Lower lobe of right lung (tissue), 2 donors: Measurements from ENCODE around the gene SLC4A4. TPM values are rescaled to one million over a fixed set of nuclear protein-coding genes. Genes with fewer than 3 reads are reported as not detected.

Experiments
- ATAC-seq, 2 donors: fragments of 200-7000 bp; cut with Tn5 transposase; one replicate each; pipeline ENCODE4 v1.9.1; 2020 to 2022; ENCODE audit warnings: mild to moderate bottlenecking in 2 of 2, moderate library complexity in 2 of 2
- DNase-seq: peaks from one replicate; pipeline ENCODE4 v3.0.0-alpha.2; 2020
- H3K27ac ChIP-seq: fragments of 200-600 bp; one replicate; pipeline ENCODE4 v1.8.0; 2022
- H3K27me3 ChIP-seq: fragments of 200-600 bp; one replicate; pipeline ENCODE4 v1.8.0; 2022; ENCODE audit warnings: low read depth
- H3K36me3 ChIP-seq: fragments of 200-600 bp; one replicate; pipeline ENCODE4 v1.8.0; 2022; ENCODE audit warnings: mild to moderate bottlenecking
- H3K4me1 ChIP-seq: fragments of 200-600 bp; one replicate; pipeline ENCODE4 v1.8.0; 2022
- H3K4me3 ChIP-seq: fragments of 200-600 bp; one replicate; pipeline ENCODE4 v1.8.0; 2022; ENCODE audit warnings: mild to moderate bottlenecking
- H3K9me3 ChIP-seq: fragments of 200-600 bp; one replicate; pipeline ENCODE4 v1.8.0; 2022
- CTCF ChIP-seq: fragments of 200-600 bp; IDR thresholded peaks from one replicate; pipeline ENCODE4 v1.8.0; 2022; ENCODE audit warnings: antibody characterized with exemption, mild to moderate bottlenecking
- intact Hi-C: fragments of 100-400 bp; cut with DNase I; formaldehyde crosslinking; loops from one replicate; pipeline ENCODE4 v1.11.0; 2022
- total RNA-seq: library from RNA; stranded (reverse); fragmentation: NEBNext Ultra II Directional; extraction: Animal tissue kit (Norgen Biotek cat#: 25700); gene quantifications from one replicate; pipeline ENCODE4 v1.2.1, GENCODE V29; 2021
- donor health status: DM: no; HTN: yes; CAD: no; lungs with severe emphysema.

The SLC4A4 gene
- total RNA-seq, 1 donor from 2014 or later: 18.8 TPM

- Histone ChIP-seq H3K36me3 (no peaks in the 10 kb centered on the region), H3K9me3 (no peaks in the 10 kb centered on the region), H3K27ac (no peak overlapping the region), H3K4me1 (no peaks in the 10 kb centered on the region), H3K27me3 (no peaks in the 10 kb centered on the region), H3K4me3 (no peak overlapping the region)
- DNase-seq (no peak), ATAC-seq (no peak)
- intact Hi-C loops: no loop called here
- no peak for TF ChIP-seq CTCF
Observed at GRCh38 chr4:71356924-71357663, 18.3 kb downstream of the SLC4A4 start.

GRCh38 chr4:71360844-71361243 is 22.0 kb downstream of the SLC4A4 start:
- Histone ChIP-seq H3K9me3 (no peaks in the 10 kb centered on the region), H3K4me3 (no peak overlapping the region), H3K4me1 (no peaks in the 10 kb centered on the region), H3K36me3 (no peaks in the 10 kb centered on the region), H3K27me3 (no peaks in the 10 kb centered on the region), H3K27ac (no peak overlapping the region)
- intact Hi-C loops: no loop called here
- no peak for TF ChIP-seq CTCF
- no peak for ATAC-seq
- no peak for DNase-seq

- no peaks in the 10 kb centered on the region for H3K9me3 ChIP-seq
- DNase-seq (no peak), ATAC-seq (no peak)
- H3K4me3 ChIP-seq: no peak overlapping the region
- intact Hi-C loops: no loop called here
- no peaks in the 10 kb centered on the region for H3K4me1 ChIP-seq
- H3K36me3 ChIP-seq: no peaks in the 10 kb centered on the region
- TF ChIP-seq CTCF: no peak
- no peaks in the 10 kb centered on the region for H3K27me3 ChIP-seq
- no peak overlapping the region for H3K27ac ChIP-seq
Observed at GRCh38 chr4:71361476-71361875, 22.7 kb downstream of the SLC4A4 start.

- TF ChIP-seq CTCF: no peak
- intact Hi-C loops: no loop called here
- ATAC-seq (no peak), DNase-seq (no peak)
- no peak overlapping the region for H3K4me3 ChIP-seq
- H3K36me3 ChIP-seq: no peaks in the 10 kb centered on the region
- H3K4me1 ChIP-seq: no peaks in the 10 kb centered on the region
- no peaks in the 10 kb centered on the region for H3K9me3 ChIP-seq
- no peaks in the 10 kb centered on the region for H3K27me3 ChIP-seq
- H3K27ac ChIP-seq: no peak overlapping the region
Observed at GRCh38 chr4:71366766-71367165, 27.9 kb downstream of the SLC4A4 start.

GRCh38 chr4:71367546-71367945 is 28.7 kb downstream of the SLC4A4 start:
- Histone ChIP-seq H3K9me3 (no peaks in the 10 kb centered on the region), H3K27me3 (no peaks in the 10 kb centered on the region), H3K27ac (no peak overlapping the region), H3K4me1 (no peaks in the 10 kb centered on the region), H3K4me3 (no peak overlapping the region), H3K36me3 (no peaks in the 10 kb centered on the region)
- DNase-seq: no peak
- intact Hi-C loops: no loop called here
- no peak for ATAC-seq
- TF ChIP-seq CTCF: no peak
